Lower leg skin (tissue), 4 donors: ENCODE measurements around the gene AFF2. TPM values are rescaled to one million over a fixed set of nuclear protein-coding genes. Genes with fewer than 3 reads are reported as not detected.

Experiments used
- DNase-seq, 2 donors: peaks; one replicate each; pipeline ENCODE4 v3.0.0-alpha.2; 2019; ENCODE audit warnings: low spot score in 2 of 2
- H3K4me3 ChIP-seq: fragments of 200-600 bp; sonication (generic); 2 replicates; pipeline ENCODE4 v1.5.1; 2017; ENCODE audit warnings: mild to moderate bottlenecking, low read depth; ENCODE audit not compliant: poor library complexity, severe bottlenecking
- CTCF ChIP-seq, 3 donors: fragments of 450-650 bp; IDR thresholded peaks; one replicate each; pipeline ENCODE4 v1.5.1; 2016; ENCODE audit warnings: antibody characterized with exemption in 3 of 3, mild to moderate bottlenecking in 3 of 3, moderate library complexity in 2 of 3
- POLR2A ChIP-seq, 2 donors: fragments of 450-650 bp; IDR thresholded peaks; one replicate each; pipeline ENCODE4 v1.6.1; 2016 to 2017; ENCODE audit warnings: antibody characterized with exemption in 2 of 2, mild to moderate bottlenecking in 1 of 2, moderate library complexity in 1 of 2
- WGBS, 2 donors: methylation state at CpG; one replicate each; pipeline ENCODE4 v1.1.5; 2018; 5-methylcytosine and 5-hydroxymethylcytosine counted together
- intact Hi-C: fragments of 100-400 bp; cut with DNase I; formaldehyde crosslinking; loops from one replicate; pipeline ENCODE4 v1.15.0; 2023; ENCODE audit warnings: low total_unique reads
- total RNA-seq, 4 donors: library from RNA; depleted of rRNA; stranded (reverse); fragments of >200 nt; gene quantifications; one replicate each; pipeline ENCODE4 v1.1.0, GENCODE V29; 2016

AFF2 gene
- total RNA-seq, 4 donors from 2014 or later = 1.1 to 6.4 (median 2.5) TPM

- H3K4me3 ChIP-seq = peak overlapping the region; percentile 20
- WGBS, 2 donors = 11 to 52% methylated on average over 15 to 43 of the region's 43 CpGs
- no peak for DNase-seq
- intact Hi-C loops = no loop called here
- no peak for TF ChIP-seq POLR2A (IDR thresholded peaks at IDR 0.05)
- TF ChIP-seq CTCF (IDR thresholded peaks at IDR 0.05) = no peak
These were observed 1.1 kb downstream of the AFF2 start for GRCh38 chrX:148501386-148502066.

- TF ChIP-seq POLR2A (IDR thresholded peaks at IDR 0.05) = no peak
- no peak for TF ChIP-seq CTCF (IDR thresholded peaks at IDR 0.05)
- 64 to 82% methylated on average over 13 to 15 of the region's 15 CpGs for WGBS, 2 donors
- no peak overlapping the region for H3K4me3 ChIP-seq
- intact Hi-C loops = no loop called here
- DNase-seq = no peak
These were observed 4.1 kb downstream of the AFF2 start for GRCh38 chrX:148504506-148504905.

- 65 to 78% methylated on average over 4 of the region's 4 CpGs for WGBS, 2 donors
- no peak overlapping the region for H3K4me3 ChIP-seq
- intact Hi-C loops = no loop called here
- no peak for DNase-seq
- TF ChIP-seq POLR2A (IDR thresholded peaks at IDR 0.05) (no peak), CTCF (IDR thresholded peaks at IDR 0.05) (no peak)
These were observed 7.0 kb downstream of the AFF2 start for GRCh38 chrX:148507418-148507817.

- no peak overlapping the region for H3K4me3 ChIP-seq
- WGBS, 2 donors = 65 to 83% methylated on average over 2 of the region's 2 CpGs
- DNase-seq = no peak
- intact Hi-C loops = no loop called here
- TF ChIP-seq CTCF (IDR thresholded peaks at IDR 0.05) (no peak), POLR2A (IDR thresholded peaks at IDR 0.05) (no peak)
These were observed 12.0 kb downstream of the AFF2 start for GRCh38 chrX:148512453-148512852.

- no peak overlapping the region for H3K4me3 ChIP-seq
- DNase-seq = no peak
- intact Hi-C loops = no loop called here
- TF ChIP-seq POLR2A (IDR thresholded peaks at IDR 0.05) = no peak
- TF ChIP-seq CTCF (IDR thresholded peaks at IDR 0.05) = no peak
- 62 to 68% methylated on average over 3 of the region's 3 CpGs for WGBS, 2 donors
These were observed 13.2 kb downstream of the AFF2 start for GRCh38 chrX:148513661-148514060.

GRCh38 chrX:148517176-148517575, 16.8 kb downstream of the AFF2 start:
- intact Hi-C loops = no loop called here
- TF ChIP-seq POLR2A (IDR thresholded peaks at IDR 0.05) (no peak), CTCF (IDR thresholded peaks at IDR 0.05) (no peak)
- no peak overlapping the region for H3K4me3 ChIP-seq
- WGBS, 2 donors = 45 to 57% methylated on average over 2 of the region's 2 CpGs
- DNase-seq = no peak
